Breast epithelium (tissue), 4 donors: ENCODE measurements around the gene SPIRE2. TPM values are rescaled to one million over a fixed set of nuclear protein-coding genes. Genes with fewer than 3 reads are reported as not detected.

Source experiments
- DNase-seq, 2 donors: peaks; one replicate each; pipeline ENCODE4 v3.0.0-alpha.2; 2019; ENCODE audit warnings: low spot score in 2 of 2
- H3K27ac ChIP-seq, 2 donors: fragments of 200-600 bp; sonication (generic) in 1 of 2; one replicate each; pipeline ENCODE4 v1.5.1; 2016 to 2019; ENCODE audit warnings: mild to moderate bottlenecking in 1 of 2
- H3K27me3 ChIP-seq, 2 donors: fragments of 200-600 bp; sonication (generic) in 1 of 2; one replicate each; pipeline versions ENCODE4 v1.5.1 to v1.6.0; 2017 to 2019; ENCODE audit warnings: control low read depth in 1 of 2, mild to moderate bottlenecking in 1 of 2
- H3K36me3 ChIP-seq: fragments of 200-600 bp; one replicate; pipeline ENCODE4 v1.5.1; 2019
- H3K4me1 ChIP-seq, 2 donors: fragments of 200-600 bp; sonication (generic); one replicate each; pipeline ENCODE4 v1.5.1; 2016 to 2019; ENCODE audit warnings: control low read depth in 1 of 2
- H3K4me3 ChIP-seq, 3 donors: fragments of 200-600 bp; sonication (generic); 1 replicate in 2 of 3; 2 replicates in 1 of 3; pipeline ENCODE4 v1.5.1; 2016 to 2019; ENCODE audit warnings: mild to moderate bottlenecking in 3 of 3, moderate library complexity in 2 of 3
- H3K9me3 ChIP-seq, 2 donors: fragments of 200-600 bp; sonication (generic) in 1 of 2; one replicate each; pipeline ENCODE4 v1.5.1; 2016 to 2019; ENCODE audit warnings: control low read depth in 1 of 2
- POLR2A ChIP-seq: fragments of 450-650 bp; IDR thresholded peaks from one replicate; pipeline ENCODE4 v1.6.1; 2016; ENCODE audit warnings: antibody characterized with exemption, mild to moderate bottlenecking, moderate library complexity
- POLR2AphosphoS5 ChIP-seq, 3 donors: sonication (generic); formaldehyde crosslinking; IDR thresholded peaks; one replicate each; pipeline ENCODE4 v1.6.1; 2017; ENCODE audit warnings: antibody characterized with exemption in 3 of 3
- intact Hi-C: fragments of 100-400 bp; cut with DNase I; formaldehyde crosslinking; loops from one replicate; pipeline ENCODE4 v1.15.1; 2023; ENCODE audit warnings: low total_unique reads
- total RNA-seq, 3 donors: library from RNA; depleted of rRNA; stranded (reverse); fragments of >200 nt; gene quantifications; one replicate each; pipeline ENCODE4 v1.1.0, GENCODE V29; 2016
- TF ChIP-seq, protein P1 (sequence below), 3 donors: fragments of 450-650 bp; IDR thresholded peaks; one replicate each; pipeline ENCODE4 v1.5.1; 2016 to 2017; ENCODE audit warnings: antibody characterized with exemption in 3 of 3, mild to moderate bottlenecking in 3 of 3, moderate library complexity in 3 of 3

Gene SPIRE2
- total RNA-seq, 3 donors from 2014 or later, result 1.3 to 11.1 (median 7.8) TPM

DNA sequence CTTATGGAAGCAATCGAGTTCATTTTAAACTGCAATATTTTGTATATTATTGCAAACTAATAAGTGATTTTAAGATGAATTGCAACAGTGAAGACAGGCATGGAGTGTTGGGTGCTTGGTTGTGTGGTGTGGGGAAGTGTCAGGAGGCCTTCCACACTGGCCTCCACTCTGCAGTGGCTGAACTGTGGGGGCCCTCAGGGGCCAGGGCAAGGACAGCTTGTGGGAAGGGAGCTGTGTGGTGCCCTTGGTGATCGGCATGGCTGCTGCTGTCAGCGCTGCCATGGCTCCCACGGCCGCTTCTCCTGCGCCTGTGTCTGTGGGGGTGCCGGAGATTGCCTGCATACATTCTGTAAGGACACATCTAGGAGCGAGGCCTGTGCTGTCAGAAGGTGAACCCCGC, 64.4 kb downstream of the SPIRE2 start:
- no peak overlapping the region for H3K27ac ChIP-seq
- no peak overlapping the region for H3K4me3 ChIP-seq
- H3K9me3 ChIP-seq, result no peaks in the 10 kb centered on the region
- TF ChIP-seq, protein P1, sequence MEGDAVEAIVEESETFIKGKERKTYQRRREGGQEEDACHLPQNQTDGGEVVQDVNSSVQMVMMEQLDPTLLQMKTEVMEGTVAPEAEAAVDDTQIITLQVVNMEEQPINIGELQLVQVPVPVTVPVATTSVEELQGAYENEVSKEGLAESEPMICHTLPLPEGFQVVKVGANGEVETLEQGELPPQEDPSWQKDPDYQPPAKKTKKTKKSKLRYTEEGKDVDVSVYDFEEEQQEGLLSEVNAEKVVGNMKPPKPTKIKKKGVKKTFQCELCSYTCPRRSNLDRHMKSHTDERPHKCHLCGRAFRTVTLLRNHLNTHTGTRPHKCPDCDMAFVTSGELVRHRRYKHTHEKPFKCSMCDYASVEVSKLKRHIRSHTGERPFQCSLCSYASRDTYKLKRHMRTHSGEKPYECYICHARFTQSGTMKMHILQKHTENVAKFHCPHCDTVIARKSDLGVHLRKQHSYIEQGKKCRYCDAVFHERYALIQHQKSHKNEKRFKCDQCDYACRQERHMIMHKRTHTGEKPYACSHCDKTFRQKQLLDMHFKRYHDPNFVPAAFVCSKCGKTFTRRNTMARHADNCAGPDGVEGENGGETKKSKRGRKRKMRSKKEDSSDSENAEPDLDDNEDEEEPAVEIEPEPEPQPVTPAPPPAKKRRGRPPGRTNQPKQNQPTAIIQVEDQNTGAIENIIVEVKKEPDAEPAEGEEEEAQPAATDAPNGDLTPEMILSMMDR (IDR thresholded peaks at IDR 0.05), result no peak
- no peak for TF ChIP-seq POLR2AphosphoS5 (IDR thresholded peaks at IDR 0.05)
- TF ChIP-seq POLR2A, result no peak
- no peaks in the 10 kb centered on the region for H3K27me3 ChIP-seq
- no peak for DNase-seq
- intact Hi-C loops, result no loop called here
- no peaks in the 10 kb centered on the region for H3K4me1 ChIP-seq
- peaks cover 18% of the 10 kb centered on the region for H3K36me3 ChIP-seq

DNA sequence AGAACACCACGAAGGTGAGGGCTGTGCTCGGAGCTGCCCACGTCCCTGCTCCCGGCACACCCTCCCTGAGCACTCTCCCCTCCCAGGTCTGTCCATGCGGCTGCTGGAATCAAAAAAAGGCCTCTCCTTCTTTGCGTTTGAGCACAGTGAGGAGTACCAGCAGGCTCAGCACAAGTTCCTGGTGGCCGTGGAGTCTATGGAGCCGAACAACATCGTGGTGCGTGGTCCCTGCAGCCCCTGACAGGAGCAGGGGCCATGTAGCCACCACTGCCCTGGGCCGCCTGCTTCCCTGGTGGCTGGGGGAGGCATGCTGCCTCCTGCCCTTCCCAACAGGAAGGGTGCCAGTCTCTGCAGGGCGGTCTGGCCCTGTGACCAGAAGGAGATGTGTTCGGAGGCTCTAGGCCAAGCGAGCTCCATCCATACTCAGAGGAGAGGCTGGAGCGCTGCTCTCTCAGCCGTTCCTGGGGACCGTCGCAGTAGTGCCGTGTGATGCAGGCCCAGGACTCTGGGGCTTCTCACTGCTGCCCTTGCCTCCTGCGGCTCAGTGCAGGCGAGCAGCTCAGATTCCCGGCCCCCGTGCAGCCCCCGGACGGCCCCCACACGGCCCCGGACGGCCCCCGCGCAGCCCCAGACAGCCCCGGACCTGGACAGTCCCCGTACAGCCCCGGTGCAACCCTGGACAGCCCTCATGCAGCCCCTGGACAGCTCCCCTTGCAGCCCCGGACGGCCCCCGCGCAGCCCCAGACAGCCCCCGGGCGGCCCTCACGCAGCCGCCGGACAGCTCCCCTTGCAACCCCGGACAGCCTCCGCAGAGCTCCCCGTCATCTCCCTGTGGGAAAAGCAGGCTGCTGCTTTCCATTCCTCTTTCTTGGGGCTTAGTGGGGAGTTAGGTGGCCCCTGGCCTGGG, 65.6 kb downstream of the SPIRE2 start:
- no peaks in the 10 kb centered on the region for H3K4me1 ChIP-seq
- no peak for DNase-seq
- no peaks in the 10 kb centered on the region for H3K27me3 ChIP-seq
- no peak overlapping the region for H3K4me3 ChIP-seq
- intact Hi-C loops, result no loop called here
- H3K36me3 ChIP-seq, result peaks cover 18% of the 10 kb centered on the region
- H3K27ac ChIP-seq, result no peak overlapping the region
- H3K9me3 ChIP-seq, result no peaks in the 10 kb centered on the region
- TF ChIP-seq, protein P1 (IDR thresholded peaks at IDR 0.05), result no peak
- TF ChIP-seq POLR2A (no peak), POLR2AphosphoS5 (IDR thresholded peaks at IDR 0.05) (no peak)

DNA sequence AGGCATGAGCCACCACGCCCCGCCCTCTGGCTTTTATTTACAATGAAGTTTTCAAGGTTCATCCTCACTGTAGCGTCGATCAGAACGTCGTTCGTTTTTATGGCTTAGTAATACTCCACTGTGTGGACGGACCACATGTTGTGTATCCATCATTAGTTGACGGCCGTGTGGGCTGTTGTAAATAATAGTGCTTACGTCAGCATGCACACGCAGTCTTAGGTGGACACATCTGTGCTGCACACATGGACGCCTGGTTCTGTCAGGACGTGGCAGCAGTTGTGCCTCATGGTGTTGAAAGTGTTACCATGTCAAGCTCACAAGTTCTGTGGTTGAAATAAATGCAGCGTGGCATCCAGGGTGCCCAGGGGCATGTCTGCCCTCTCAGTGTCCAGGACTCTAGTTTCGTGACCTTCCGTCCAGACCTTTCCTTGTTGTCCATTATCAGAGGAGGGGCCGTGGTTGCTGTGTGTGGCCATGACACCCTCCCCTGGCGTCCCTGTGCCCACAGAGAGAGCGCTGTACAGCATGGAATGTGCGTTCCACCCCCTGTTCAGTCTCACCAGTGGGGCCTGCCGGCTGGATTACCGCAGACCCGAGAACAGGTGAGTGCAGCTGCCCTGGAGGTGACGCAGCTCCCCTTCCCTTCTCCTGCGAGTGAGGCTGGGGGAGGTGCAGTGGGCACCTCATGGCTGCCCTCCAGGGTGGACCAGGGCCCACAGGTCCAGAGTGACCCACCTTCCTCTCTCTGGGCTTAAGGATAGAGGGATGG, 67.4 kb downstream of the SPIRE2 start:
- Histone ChIP-seq H3K27me3 (no peaks in the 10 kb centered on the region), H3K4me1 (no peaks in the 10 kb centered on the region), H3K36me3 (peaks cover 18% of the 10 kb centered on the region), H3K27ac (no peak overlapping the region), H3K4me3 (no peak overlapping the region), H3K9me3 (no peaks in the 10 kb centered on the region)
- TF ChIP-seq POLR2A (no peak), POLR2AphosphoS5 (IDR thresholded peaks at IDR 0.05) (no peak)
- TF ChIP-seq, protein P1 (IDR thresholded peaks at IDR 0.05), result no peak
- DNase-seq, result no peak
- intact Hi-C loops, result no loop called here

DNA sequence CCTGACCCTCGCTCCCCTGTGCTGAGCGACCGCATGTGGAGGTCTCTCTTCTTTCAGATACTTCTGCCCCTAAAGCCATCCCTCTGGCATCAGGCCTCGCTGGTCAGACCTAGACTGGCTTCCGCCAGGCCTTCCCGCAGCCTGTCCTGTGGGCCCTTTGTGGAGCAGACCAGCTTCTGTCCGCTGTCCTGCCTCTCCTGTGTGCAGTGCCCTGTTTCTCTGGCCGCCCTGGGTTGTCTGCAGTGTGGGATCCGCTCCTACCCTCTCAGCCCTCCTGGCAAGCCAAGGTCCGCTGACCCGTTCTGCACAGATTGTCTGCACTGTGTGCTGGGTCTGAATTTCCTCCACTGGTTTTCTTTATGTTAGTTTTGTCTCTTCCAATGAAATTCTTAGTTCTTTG, 68.9 kb downstream of the SPIRE2 start:
- intact Hi-C loops, result no loop called here
- Histone ChIP-seq H3K27me3 (no peaks in the 10 kb centered on the region), H3K4me1 (no peaks in the 10 kb centered on the region)

More for the DNA sequence above, 68.9 kb downstream of the SPIRE2 start:
- TF ChIP-seq POLR2AphosphoS5 (IDR thresholded peaks at IDR 0.05) (no peak), POLR2A (no peak)
- TF ChIP-seq, protein P1 (IDR thresholded peaks at IDR 0.05), result no peak
- Histone ChIP-seq H3K36me3 (peaks cover 13% of the 10 kb centered on the region), H3K4me3 (no peak overlapping the region), H3K27ac (no peak overlapping the region), H3K9me3 (no peaks in the 10 kb centered on the region)
- DNase-seq, result no peak
